ENCODE results near the gene KRABD2.

GRCh38 chr17:8412089-8412488, 35.6 kb upstream of the KRABD2 start:
- no peak for TF ChIP-seq EZH2 (IDR thresholded peaks at IDR 0.05; ENCODE audit: borderline replicate concordance, low read length)
- no peak for TF ChIP-seq CTCF (conservative IDR thresholded peaks at IDR 0.05 in 1 of 2, IDR thresholded peaks at IDR 0.05 in 1 of 2; ENCODE audit: extremely low read depth in 1 of 2, insufficient read depth in 1 of 2, low read depth in 1 of 2, low read length in 2 of 2)

Data from mammary epithelial cell (primary cell).